Measurements from ENCODE around the gene ZDHHC22. TPM values are rescaled to one million over a fixed set of nuclear protein-coding genes. Genes with fewer than 3 reads are reported as not detected.

Gene ZDHHC22
- total and polyA plus RNA-seq, 2 of the 13 experiments (the other 11 are each of a cell fraction or from before 2014, with no cell fraction given) = not detected

DNA sequence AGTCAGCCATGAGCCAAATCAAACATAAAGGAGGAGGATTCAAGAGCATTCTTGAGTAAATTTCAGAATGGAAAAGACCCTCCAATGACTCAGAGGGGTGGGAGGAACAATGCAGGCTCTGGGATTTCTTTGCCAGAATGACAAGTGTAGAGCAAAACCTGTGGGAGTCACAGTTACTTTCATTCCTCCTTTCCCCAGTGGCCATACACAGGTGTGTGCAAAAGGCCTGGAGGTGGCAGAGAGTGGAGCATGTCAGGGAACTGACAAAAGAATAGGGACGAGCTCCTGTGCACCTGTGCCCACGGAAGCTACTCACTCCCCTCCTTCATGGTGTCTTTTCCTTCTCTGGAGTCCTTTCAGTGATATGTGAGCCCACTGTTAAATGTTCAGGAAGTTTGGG is 52.9 kb downstream of the ZDHHC22 start (continued):
- TF ChIP-seq ZFP82 (CRISPR knock-in tag; IDR thresholded peaks at IDR 0.05; ENCODE audit: borderline replicate concordance) (no peak), RAD51 (IDR thresholded peaks at IDR 0.05; ENCODE audit: borderline replicate concordance) (no peak)

DNA sequence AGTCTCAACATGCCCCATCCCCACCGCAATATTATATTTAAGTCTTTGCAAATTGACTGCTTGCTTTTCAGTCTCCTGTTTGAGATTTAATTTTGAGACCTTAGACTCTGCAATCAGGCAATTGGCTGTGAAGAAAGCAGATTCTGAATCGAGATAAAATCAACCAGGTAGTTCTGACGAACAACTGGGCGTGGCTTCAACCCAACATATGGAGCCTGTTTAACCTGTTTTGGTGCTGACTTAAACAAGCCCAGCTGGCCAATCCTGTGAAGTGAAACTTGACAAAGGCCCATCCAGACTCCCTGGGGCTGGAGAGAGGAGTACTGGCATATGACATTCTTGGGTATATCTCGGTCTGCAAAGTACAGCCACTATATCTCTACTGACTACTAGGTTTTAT is 53.4 kb downstream of the ZDHHC22 start:
- ATAC-seq = no peak
- no peak overlapping the region for H2AFZ ChIP-seq (ENCODE audit: low read length)

GRCh38 chr14:77087631-77088030 is 54.0 kb downstream of the ZDHHC22 start:
- H3K27me3 ChIP-seq (ENCODE audit: control insufficient read depth in 1 of 2, insufficient read depth in 2 of 2, low read length in 2 of 2) = 0 out of 5 replicates have a peak, but pooled peaks cover 0 to 5% of the 10 kb centered on the region in 2 experiments
- no peak overlapping the region for H3K9ac ChIP-seq (ENCODE audit: insufficient read depth, low read depth, low read length)
- ChIA-PET POLR2A (no interaction called here), CTCF (ENCODE audit: low intra/inter-chr PET ratio, low total read pairs) (no interaction called here)
- H2AFZ ChIP-seq (ENCODE audit: low read length) = no peak overlapping the region
- no peak for ATAC-seq
- H4K20me1 ChIP-seq (ENCODE audit: insufficient read depth, low read length) = no peaks in the 10 kb centered on the region
- H3K4me2 ChIP-seq (ENCODE audit: low read depth, low read length) = no peak overlapping the region
- TF ChIP-seq, protein P1, sequence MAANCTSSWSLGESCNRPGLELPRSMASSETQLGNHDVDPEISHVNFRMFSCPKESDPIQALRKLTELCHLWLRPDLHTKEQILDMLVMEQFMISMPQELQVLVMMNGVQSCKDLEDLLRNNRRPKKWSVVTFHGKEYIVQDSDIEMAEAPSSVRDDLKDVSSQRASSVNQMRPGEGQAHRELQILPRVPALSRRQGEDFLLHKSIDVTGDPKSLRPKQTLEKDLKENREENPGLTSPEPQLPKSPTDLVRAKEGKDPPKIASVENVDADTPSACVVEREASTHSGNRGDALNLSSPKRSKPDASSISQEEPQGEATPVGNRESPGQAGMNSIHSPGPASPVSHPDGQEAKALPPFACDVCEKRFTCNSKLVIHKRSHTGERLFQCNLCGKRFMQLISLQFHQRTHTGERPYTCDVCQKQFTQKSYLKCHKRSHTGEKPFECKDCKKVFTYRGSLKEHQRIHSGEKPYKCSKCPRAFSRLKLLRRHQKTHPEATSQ (CRISPR knock-in tag; IDR thresholded peaks at IDR 0.05; ENCODE audit: borderline replicate concordance) = no peak
- TF ChIP-seq, protein P2, sequence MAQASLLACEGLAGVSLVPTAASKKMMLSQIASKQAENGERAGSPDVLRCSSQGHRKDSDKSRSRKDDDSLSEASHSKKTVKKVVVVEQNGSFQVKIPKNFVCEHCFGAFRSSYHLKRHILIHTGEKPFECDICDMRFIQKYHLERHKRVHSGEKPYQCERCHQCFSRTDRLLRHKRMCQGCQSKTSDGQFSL (CRISPR knock-in tag; IDR thresholded peaks at IDR 0.05) = no peak
- TF ChIP-seq JUND (CRISPR knock-in tag; IDR thresholded peaks at IDR 0.05) (no peak), NFYC (CRISPR knock-in tag; IDR thresholded peaks at IDR 0.05) (no peak), DZIP1 (CRISPR knock-in tag; IDR thresholded peaks at IDR 0.05) (no peak), CERS6 (CRISPR knock-in tag; IDR thresholded peaks at IDR 0.05) (no peak)
- 0% methylated on average over 3 of the region's 3 CpGs for WGBS (ENCODE audit: low lambda C conversion rate)
- no peaks in the 10 kb centered on the region for H3K79me2 ChIP-seq (ENCODE audit: insufficient read depth, low read length)
- H3K4me3 ChIP-seq (replicated peaks in 1 of 3; ENCODE audit: insufficient read depth in 1 of 3, low read depth in 2 of 3, low read length in 3 of 3) = no peak overlapping the region
- no peaks in the 10 kb centered on the region for H3K36me3 ChIP-seq (replicated peaks in 1 of 2; ENCODE audit: control insufficient read depth in 1 of 2, insufficient read depth in 2 of 2, low read length in 2 of 2)
- in situ Hi-C loops (cut with HindIII; ENCODE audit: extremely low pct_ligation_motif_present, low pct_unique_long_range_greater_than_20kb) (no loop called here), intact Hi-C loops (cut with micrococcal nuclease; ENCODE audit: unreplicated experiment) (no loop called here)
- 0 out of 2 replicates have a peak, but pooled peaks cover 9% of the 10 kb centered on the region for H3K4me1 ChIP-seq (ENCODE audit: insufficient read depth, low read length)
- peaks cover 15% of the 10 kb centered on the region for H3K9me3 ChIP-seq (ENCODE audit: low read length)
- no peak for DNase-seq (ENCODE audit: low spot score)
- no TSS peak for BruUV-seq (replicated peaks)
- no peak for FAIRE-seq
- no peak overlapping the region for H3K27ac ChIP-seq (ENCODE audit: extremely low read length, insufficient read depth, low read length)

More for the DNA sequence above, 53.4 kb downstream of the ZDHHC22 start:
- no peaks in the 10 kb centered on the region for H4K20me1 ChIP-seq (ENCODE audit: insufficient read depth, low read length)
- 0 out of 2 replicates have a peak, but pooled peaks cover 13% of the 10 kb centered on the region for H3K4me1 ChIP-seq (ENCODE audit: insufficient read depth, low read length)
- H3K27ac ChIP-seq (ENCODE audit: extremely low read length, insufficient read depth, low read length) = no peak overlapping the region
- CTCF ChIA-PET (ENCODE audit: low intra/inter-chr PET ratio, low total read pairs) = no interaction called here
- POLR2A ChIA-PET = no interaction called here
- H3K4me2 ChIP-seq (ENCODE audit: low read depth, low read length) = no peak overlapping the region
- no peak overlapping the region for H3K4me3 ChIP-seq (replicated peaks in 1 of 3; ENCODE audit: insufficient read depth in 1 of 3, low read depth in 2 of 3, low read length in 3 of 3)
- DNase-seq (ENCODE audit: low spot score) = no peak
- intact Hi-C loops (cut with micrococcal nuclease; ENCODE audit: unreplicated experiment) = no loop called here
- TF ChIP-seq ZNF333 (CRISPR knock-in tag; IDR thresholded peaks at IDR 0.05; ENCODE audit: borderline replicate concordance) = no peak
- no peak for TF ChIP-seq FOXJ3 (CRISPR knock-in tag; IDR thresholded peaks at IDR 0.05; ENCODE audit: borderline replicate concordance)
- TF ChIP-seq SALL1 (CRISPR knock-in tag; IDR thresholded peaks at IDR 0.05) = no peak
- in situ Hi-C loops (cut with HindIII; ENCODE audit: extremely low pct_ligation_motif_present, low pct_unique_long_range_greater_than_20kb) = no loop called here
- H3K36me3 ChIP-seq (replicated peaks in 1 of 2; ENCODE audit: control insufficient read depth in 1 of 2, insufficient read depth in 2 of 2, low read length in 2 of 2) = no peaks in the 10 kb centered on the region
- peaks cover 15% of the 10 kb centered on the region for H3K9me3 ChIP-seq (ENCODE audit: low read length)
- 18% methylated on average over 5 of the region's 5 CpGs for WGBS (ENCODE audit: low lambda C conversion rate)
- H3K9ac ChIP-seq (ENCODE audit: insufficient read depth, low read depth, low read length) = no peak overlapping the region
- H3K27me3 ChIP-seq (ENCODE audit: control insufficient read depth in 1 of 2, insufficient read depth in 2 of 2, low read length in 2 of 2) = 0 out of 5 replicates have a peak, but pooled peaks cover 0 to 5% of the 10 kb centered on the region in 2 experiments
- FAIRE-seq = no peak
- BruUV-seq (replicated peaks) = no TSS peak
- H3K79me2 ChIP-seq (ENCODE audit: insufficient read depth, low read length) = no peaks in the 10 kb centered on the region

Measured in HepG2 (cell line).